ENCODE results near the gene THTPA.

The THTPA gene

DNA sequence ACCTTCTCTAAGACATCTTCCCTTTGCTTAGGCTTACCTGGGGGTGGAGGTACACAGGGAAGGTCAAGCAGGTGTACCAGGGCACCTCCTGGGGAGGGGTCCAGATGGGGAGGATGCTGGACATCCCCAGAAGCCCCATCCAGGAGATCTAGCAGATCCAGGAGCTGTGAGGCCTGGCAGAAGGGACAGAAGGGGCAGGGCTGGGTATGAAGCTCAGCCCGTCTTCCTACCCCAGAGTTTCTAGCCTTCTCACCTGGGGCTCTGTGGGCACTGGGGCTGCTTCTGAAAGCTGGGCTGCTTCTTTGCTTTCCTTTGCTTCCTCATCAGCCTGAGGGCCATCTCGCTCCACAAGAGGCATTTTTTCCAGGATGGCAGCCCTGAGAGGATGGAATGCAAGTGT lies 5.2 kb downstream of the THTPA start:
- Histone ChIP-seq H3K27ac (replicated peaks) (no peak overlapping the region), H3K27me3 (ENCODE audit: insufficient read depth, poor library complexity, severe bottlenecking) (no peaks in the 10 kb centered on the region)

DNA sequence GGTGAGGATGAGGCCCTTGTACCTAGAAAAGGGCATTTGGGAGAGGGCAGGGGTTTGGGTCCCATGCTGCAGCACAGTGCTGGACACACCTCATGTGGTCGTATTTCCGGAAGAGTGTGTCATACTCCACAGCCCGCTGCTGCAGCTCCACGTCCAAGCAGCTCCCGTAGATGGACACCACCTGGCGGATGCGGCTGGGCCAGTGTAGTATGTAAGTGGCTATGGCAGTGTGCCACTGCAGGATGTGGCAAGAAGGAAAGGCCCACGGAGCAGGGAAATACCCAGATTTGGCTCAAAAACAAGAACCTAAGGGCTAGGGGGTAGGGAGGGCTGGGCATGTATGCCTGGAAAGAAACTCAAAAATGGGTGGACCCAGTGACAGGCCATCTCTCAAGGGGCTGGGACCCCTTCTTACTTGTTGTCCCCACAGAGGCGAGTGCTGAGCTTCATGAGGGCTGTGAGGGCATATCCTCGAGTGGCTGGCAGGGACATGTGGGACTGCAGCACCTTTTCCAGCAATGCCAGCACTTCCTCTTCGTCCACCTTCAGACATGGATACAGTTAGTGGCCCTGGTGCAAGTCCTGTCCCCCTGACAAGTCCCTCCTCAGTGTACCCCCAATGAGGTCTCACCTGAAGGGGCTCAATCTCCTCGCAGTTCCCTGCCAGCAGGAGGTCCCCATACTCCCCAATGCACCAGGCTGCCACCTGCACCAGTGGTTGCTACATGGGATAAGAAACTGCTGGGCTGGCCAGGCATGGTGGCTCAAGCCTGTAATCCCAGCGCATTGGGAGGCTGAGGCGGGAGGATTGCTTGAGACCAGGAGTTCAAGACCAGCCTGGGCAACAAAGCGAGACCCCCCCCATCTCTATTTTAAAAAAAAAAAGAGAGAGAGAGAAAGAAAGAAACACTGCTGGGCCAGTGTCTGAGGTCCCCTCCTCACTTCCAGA lies 6.1 kb downstream of the THTPA start:
- H3K27ac ChIP-seq (replicated peaks), result no peak overlapping the region
- no peaks in the 10 kb centered on the region for H3K27me3 ChIP-seq (ENCODE audit: insufficient read depth, poor library complexity, severe bottlenecking)
- H3K4me3 ChIP-seq (replicated peaks; ENCODE audit: insufficient read depth, low read length), result no peak overlapping the region
- no peak for DNase-seq (ENCODE audit: low read depth in 1 of 2, low spot score in 1 of 2)
- no peak for TF ChIP-seq SPI1 (IDR thresholded peaks at IDR 0.05; ENCODE audit: borderline replicate concordance, low read depth)
- peak; percentile 2; the same call in 1 of the 2 replicates for TF ChIP-seq POLR2AphosphoS5 (IDR thresholded peaks at IDR 0.05; ENCODE audit: low read depth)
- TF ChIP-seq, protein P1, sequence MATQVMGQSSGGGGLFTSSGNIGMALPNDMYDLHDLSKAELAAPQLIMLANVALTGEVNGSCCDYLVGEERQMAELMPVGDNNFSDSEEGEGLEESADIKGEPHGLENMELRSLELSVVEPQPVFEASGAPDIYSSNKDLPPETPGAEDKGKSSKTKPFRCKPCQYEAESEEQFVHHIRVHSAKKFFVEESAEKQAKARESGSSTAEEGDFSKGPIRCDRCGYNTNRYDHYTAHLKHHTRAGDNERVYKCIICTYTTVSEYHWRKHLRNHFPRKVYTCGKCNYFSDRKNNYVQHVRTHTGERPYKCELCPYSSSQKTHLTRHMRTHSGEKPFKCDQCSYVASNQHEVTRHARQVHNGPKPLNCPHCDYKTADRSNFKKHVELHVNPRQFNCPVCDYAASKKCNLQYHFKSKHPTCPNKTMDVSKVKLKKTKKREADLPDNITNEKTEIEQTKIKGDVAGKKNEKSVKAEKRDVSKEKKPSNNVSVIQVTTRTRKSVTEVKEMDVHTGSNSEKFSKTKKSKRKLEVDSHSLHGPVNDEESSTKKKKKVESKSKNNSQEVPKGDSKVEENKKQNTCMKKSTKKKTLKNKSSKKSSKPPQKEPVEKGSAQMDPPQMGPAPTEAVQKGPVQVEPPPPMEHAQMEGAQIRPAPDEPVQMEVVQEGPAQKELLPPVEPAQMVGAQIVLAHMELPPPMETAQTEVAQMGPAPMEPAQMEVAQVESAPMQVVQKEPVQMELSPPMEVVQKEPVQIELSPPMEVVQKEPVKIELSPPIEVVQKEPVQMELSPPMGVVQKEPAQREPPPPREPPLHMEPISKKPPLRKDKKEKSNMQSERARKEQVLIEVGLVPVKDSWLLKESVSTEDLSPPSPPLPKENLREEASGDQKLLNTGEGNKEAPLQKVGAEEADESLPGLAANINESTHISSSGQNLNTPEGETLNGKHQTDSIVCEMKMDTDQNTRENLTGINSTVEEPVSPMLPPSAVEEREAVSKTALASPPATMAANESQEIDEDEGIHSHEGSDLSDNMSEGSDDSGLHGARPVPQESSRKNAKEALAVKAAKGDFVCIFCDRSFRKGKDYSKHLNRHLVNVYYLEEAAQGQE (IDR thresholded peaks at IDR 0.05; ENCODE audit: insufficient replicate concordance, low read depth), result no peak
- TF ChIP-seq GABPA (IDR thresholded peaks at IDR 0.05; ENCODE audit: low read depth), result no peak
- no peak for TF ChIP-seq CTCF (IDR thresholded peaks at IDR 0.05; ENCODE audit: insufficient read depth, low read length)

More for the DNA sequence above, 5.2 kb downstream of the THTPA start:
- H3K4me3 ChIP-seq (replicated peaks; ENCODE audit: insufficient read depth, low read length), result no peak overlapping the region
- TF ChIP-seq POLR2AphosphoS5 (IDR thresholded peaks at IDR 0.05; ENCODE audit: low read depth) (0 out of 2 replicates have a peak, but pooled peaks have one; percentile 26), CTCF (IDR thresholded peaks at IDR 0.05; ENCODE audit: insufficient read depth, low read length) (no peak)
- DNase-seq (ENCODE audit: low read depth in 1 of 2, low spot score in 1 of 2), result no peak

DNA sequence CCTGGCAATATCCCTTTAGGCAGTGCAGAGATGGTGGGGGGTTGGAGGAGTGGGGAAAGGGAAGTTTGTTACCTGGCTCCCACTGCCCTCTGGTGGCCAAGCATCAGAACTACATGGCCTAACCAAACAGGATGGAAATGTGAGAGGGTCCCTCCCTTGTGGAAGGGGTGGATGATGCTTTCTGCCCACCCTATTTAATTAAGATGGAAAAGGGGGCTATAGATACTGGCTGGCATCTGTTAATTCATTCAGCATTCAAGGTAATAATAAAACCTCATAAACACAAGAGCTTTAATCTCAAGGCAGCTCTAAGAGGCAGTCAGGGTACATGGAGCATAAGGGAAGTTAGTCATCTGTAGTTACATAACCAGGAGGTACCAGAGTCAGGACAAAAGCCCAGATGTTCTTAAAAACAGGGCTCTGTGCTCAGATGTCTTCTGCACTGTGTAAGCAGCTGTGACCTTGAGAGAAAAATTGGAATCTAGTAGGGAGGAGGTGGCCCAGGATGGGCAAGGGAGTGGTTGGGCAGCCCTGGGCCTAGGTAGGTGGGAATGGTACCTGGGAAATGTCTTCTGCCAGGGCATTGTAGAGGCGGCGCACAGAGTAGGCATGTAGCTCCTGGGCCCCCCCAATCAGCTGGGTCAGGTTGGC lies 6.9 kb downstream of the THTPA start:
- no peaks in the 10 kb centered on the region for H3K27me3 ChIP-seq (ENCODE audit: insufficient read depth, poor library complexity, severe bottlenecking)
- H3K27ac ChIP-seq (replicated peaks), result no peak overlapping the region
- TF ChIP-seq GABPA (IDR thresholded peaks at IDR 0.05; ENCODE audit: low read depth) (no peak), POLR2AphosphoS5 (IDR thresholded peaks at IDR 0.05; ENCODE audit: low read depth) (peak; percentile 19; the same call in 1 of the 2 replicates), CTCF (IDR thresholded peaks at IDR 0.05; ENCODE audit: insufficient read depth, low read length) (peak; percentile 93)
- DNase-seq (ENCODE audit: low read depth in 1 of 2, low spot score in 1 of 2), result peak in 1 of 2 experiments; percentile 61
- no peak overlapping the region for H3K4me3 ChIP-seq (replicated peaks; ENCODE audit: insufficient read depth, low read length)

- Histone ChIP-seq H3K27me3 (ENCODE audit: insufficient read depth, poor library complexity, severe bottlenecking) (no peaks in the 10 kb centered on the region), H3K27ac (replicated peaks) (no peak overlapping the region), H3K4me3 (replicated peaks; ENCODE audit: insufficient read depth, low read length) (no peak overlapping the region)
- TF ChIP-seq POLR2AphosphoS5 (IDR thresholded peaks at IDR 0.05; ENCODE audit: low read depth) (no peak), CTCF (IDR thresholded peaks at IDR 0.05; ENCODE audit: insufficient read depth, low read length) (no peak), SPI1 (IDR thresholded peaks at IDR 0.05; ENCODE audit: borderline replicate concordance, low read depth) (no peak), GABPA (IDR thresholded peaks at IDR 0.05; ENCODE audit: low read depth) (no peak)
- TF ChIP-seq, protein P1 (IDR thresholded peaks at IDR 0.05; ENCODE audit: insufficient replicate concordance, low read depth), result no peak
- DNase-seq (ENCODE audit: low read depth in 1 of 2, low spot score in 1 of 2), result no peak
Observed at GRCh38 chr14:23563473-23564180, 7.6 kb downstream of the THTPA start.
